ENCODE data around the gene KRIT1. TPM values are rescaled to one million over a fixed set of nuclear protein-coding genes. Genes with fewer than 3 reads are reported as not detected.
"Not testable (repeated sequence)": the region's sequence is repeated elsewhere in the genome, so short reads cannot be mapped to it uniquely, and the experiment has no call there.

Gene KRIT1
- total and polyA plus RNA-seq, 9 donors = 21.5 to 38.2 (median 27.4) TPM

DNA sequence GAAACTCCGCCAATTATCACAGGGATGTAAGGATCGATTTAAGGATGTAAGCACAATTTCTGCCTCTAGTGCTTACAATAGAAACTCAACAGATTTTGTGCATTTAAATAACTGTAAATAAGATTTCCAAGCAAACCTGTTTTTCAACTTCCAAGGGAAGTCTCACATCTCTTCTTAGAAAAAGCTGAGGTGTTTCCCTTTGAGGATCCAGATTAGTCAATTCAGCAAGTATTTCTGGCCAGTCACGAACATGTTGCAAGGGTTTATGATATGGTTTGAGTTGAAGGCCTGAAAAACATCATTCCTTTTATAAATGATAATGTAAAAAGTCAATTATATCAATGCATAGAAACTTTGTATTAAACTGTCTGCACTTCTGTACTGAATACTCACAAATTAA, 23.9 kb downstream of the KRIT1 start:
- H3K36me3 ChIP-seq (ENCODE audit: control insufficient read depth, insufficient read depth, low read length) = peaks cover 31% of the 10 kb centered on the region
- H3K27ac ChIP-seq (ENCODE audit: low read length) = no peak overlapping the region
- no peaks in the 10 kb centered on the region for H3K27me3 ChIP-seq (ENCODE audit: control insufficient read depth, insufficient read depth, low read length)
- DNase-seq = no peak
- no CpG with 5 or more reads among the region's 3 CpGs for WGBS (ENCODE audit: insufficient coverage)
- H3K9me3 ChIP-seq (replicated peaks; ENCODE audit: control insufficient read depth, low read depth, low read length) = no peaks in the 10 kb centered on the region
- H3K4me1 ChIP-seq (ENCODE audit: control insufficient read depth, insufficient read depth, low read length) = no peaks in the 10 kb centered on the region
- no peak overlapping the region for H3K4me3 ChIP-seq (ENCODE audit: low read length)

- WGBS (ENCODE audit: insufficient coverage) = no CpG with 5 or more reads among the region's 1 CpG
- Histone ChIP-seq H3K36me3 (ENCODE audit: control insufficient read depth, insufficient read depth, low read length) (peaks cover 28% of the 10 kb centered on the region), H3K4me3 (ENCODE audit: low read length) (no peak overlapping the region), H3K4me1 (ENCODE audit: control insufficient read depth, insufficient read depth, low read length) (no peaks in the 10 kb centered on the region), H3K27me3 (ENCODE audit: control insufficient read depth, insufficient read depth, low read length) (no peaks in the 10 kb centered on the region), H3K9me3 (replicated peaks; ENCODE audit: control insufficient read depth, low read depth, low read length) (peaks cover 2% of the 10 kb centered on the region), H3K27ac (ENCODE audit: low read length) (no peak overlapping the region)
- no peak for DNase-seq
Measured at GRCh38 chr7:92206672-92207071, 39.0 kb downstream of the KRIT1 start.

DNA sequence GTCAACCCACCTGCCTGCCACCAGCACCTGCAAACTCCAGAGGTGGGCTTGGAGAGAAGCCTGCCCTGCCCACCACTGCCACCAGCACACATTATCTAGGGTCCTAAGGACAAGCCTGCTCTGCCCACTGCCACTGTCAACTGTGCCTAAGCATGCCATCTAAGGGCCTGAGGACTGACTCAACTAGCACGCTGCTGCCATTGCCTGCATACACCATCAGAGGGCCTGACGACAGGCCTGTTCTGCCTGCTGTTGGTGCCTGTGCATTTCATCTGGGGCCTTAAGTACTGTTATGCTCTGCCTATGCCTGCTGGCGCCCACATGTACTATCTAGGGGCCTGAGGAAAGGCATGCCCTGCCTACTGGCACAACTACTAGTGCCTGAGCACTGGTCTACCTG, 39.7 kb downstream of the KRIT1 start:
- Histone ChIP-seq H3K4me1 (ENCODE audit: control insufficient read depth, insufficient read depth, low read length) (no peaks in the 10 kb centered on the region), H3K27ac (ENCODE audit: low read length) (no peak overlapping the region), H3K27me3 (ENCODE audit: control insufficient read depth, insufficient read depth, low read length) (no peaks in the 10 kb centered on the region), H3K36me3 (ENCODE audit: control insufficient read depth, insufficient read depth, low read length) (peaks cover 23% of the 10 kb centered on the region), H3K4me3 (ENCODE audit: low read length) (no peak overlapping the region), H3K9me3 (replicated peaks; ENCODE audit: control insufficient read depth, low read depth, low read length) (peaks cover 2% of the 10 kb centered on the region)
- WGBS (ENCODE audit: insufficient coverage) = 97% methylated on average over 3 of the region's 3 CpGs
- DNase-seq = no peak

DNA sequence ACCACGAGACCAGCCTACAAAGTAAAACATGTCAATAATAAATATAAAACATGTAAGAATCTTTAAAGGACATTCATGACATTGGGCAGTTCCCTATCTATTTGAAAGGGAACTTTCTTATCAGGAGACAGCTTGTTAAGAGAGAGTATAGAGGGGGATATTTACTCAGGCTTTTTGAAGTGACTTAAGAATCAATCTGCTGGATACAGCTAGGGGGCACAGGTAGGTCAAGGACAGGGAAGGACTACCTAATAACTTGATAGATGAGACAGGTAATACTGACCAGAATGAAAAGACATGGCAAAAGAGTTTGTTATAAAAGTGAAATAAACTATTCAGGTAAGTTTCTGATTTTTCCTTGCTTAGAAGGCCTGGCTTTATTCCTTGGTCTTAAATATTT, 44.9 kb downstream of the KRIT1 start:
- Histone ChIP-seq H3K27me3 (ENCODE audit: control insufficient read depth, insufficient read depth, low read length) (no peaks in the 10 kb centered on the region), H3K36me3 (ENCODE audit: control insufficient read depth, insufficient read depth, low read length) (peaks cover 23% of the 10 kb centered on the region), H3K4me3 (ENCODE audit: low read length) (no peak overlapping the region), H3K9me3 (replicated peaks; ENCODE audit: control insufficient read depth, low read depth, low read length) (no peaks in the 10 kb centered on the region), H3K4me1 (ENCODE audit: control insufficient read depth, insufficient read depth, low read length) (no peaks in the 10 kb centered on the region), H3K27ac (ENCODE audit: low read length) (no peak overlapping the region)
- WGBS (ENCODE audit: insufficient coverage) = no CpG with 5 or more reads among the region's 1 CpG
- no peak for DNase-seq

DNA sequence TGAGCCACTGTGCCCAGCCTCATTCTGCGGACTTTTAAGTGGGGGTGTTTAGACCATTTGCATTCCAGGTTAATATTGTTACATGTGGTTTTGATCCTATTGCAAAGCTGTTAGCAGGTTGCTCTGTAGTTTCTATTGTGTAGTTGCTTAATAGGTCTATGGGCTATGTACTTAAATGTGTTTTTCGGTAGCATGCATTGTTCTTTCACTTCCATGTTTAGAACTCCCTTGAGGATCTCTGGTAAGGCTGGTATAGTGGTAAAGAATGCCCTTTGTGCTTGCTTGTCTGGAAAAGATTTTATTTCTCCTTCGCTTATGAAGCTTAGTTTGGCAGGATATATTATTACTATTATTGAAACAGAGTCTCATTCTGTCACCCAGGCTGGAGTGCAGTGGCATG, 53.4 kb downstream of the KRIT1 start:
- Histone ChIP-seq H3K27ac (ENCODE audit: low read length) (no peak overlapping the region), H3K4me3 (ENCODE audit: low read length) (no peak overlapping the region), H3K36me3 (ENCODE audit: control insufficient read depth, insufficient read depth, low read length) (no peaks in the 10 kb centered on the region), H3K9me3 (replicated peaks; ENCODE audit: control insufficient read depth, low read depth, low read length) (peaks cover 26% of the 10 kb centered on the region), H3K4me1 (ENCODE audit: control insufficient read depth, insufficient read depth, low read length) (no peaks in the 10 kb centered on the region), H3K27me3 (ENCODE audit: control insufficient read depth, insufficient read depth, low read length) (no peaks in the 10 kb centered on the region)
- DNase-seq = no peak
- 100% methylated on average over 1 of the region's 3 CpGs for WGBS (ENCODE audit: insufficient coverage)

DNA sequence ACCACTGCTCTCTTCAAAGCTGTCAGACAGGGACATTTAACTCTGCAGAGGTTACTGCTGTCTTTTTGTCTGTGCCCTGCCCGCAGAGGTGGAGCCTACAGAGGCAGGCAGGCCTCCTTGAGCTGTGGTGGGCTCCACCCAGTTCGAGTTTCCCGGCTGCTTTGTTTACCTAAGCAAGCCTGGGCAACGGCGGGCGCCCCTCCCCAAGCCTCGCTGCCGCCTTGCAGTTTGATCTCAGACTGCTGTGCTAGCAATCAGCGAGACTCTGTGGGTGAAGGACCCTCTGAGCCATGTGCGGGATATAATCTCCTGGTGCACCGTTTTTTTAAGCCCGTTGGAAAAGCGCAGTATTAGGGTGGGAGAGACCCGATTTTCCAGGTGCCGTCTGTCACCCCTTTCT, 56.5 kb downstream of the KRIT1 start:
- H3K27me3 ChIP-seq (ENCODE audit: control insufficient read depth, insufficient read depth, low read length); DNase-seq; H3K4me1 ChIP-seq (ENCODE audit: control insufficient read depth, insufficient read depth, low read length); H3K36me3 ChIP-seq (ENCODE audit: control insufficient read depth, insufficient read depth, low read length); H3K4me3 ChIP-seq (ENCODE audit: low read length); H3K27ac ChIP-seq (ENCODE audit: low read length): not testable (repeated sequence)
- peaks cover 26% of the 10 kb centered on the region for H3K9me3 ChIP-seq (replicated peaks; ENCODE audit: control insufficient read depth, low read depth, low read length)
- 98% methylated on average over 8 of the region's 15 CpGs for WGBS (ENCODE audit: insufficient coverage)

- not testable (repeated sequence) for H3K27ac ChIP-seq (ENCODE audit: low read length); H3K4me3 ChIP-seq (ENCODE audit: low read length); H3K36me3 ChIP-seq (ENCODE audit: control insufficient read depth, insufficient read depth, low read length); H3K27me3 ChIP-seq (ENCODE audit: control insufficient read depth, insufficient read depth, low read length); DNase-seq; H3K4me1 ChIP-seq (ENCODE audit: control insufficient read depth, insufficient read depth, low read length); H3K9me3 ChIP-seq (replicated peaks; ENCODE audit: control insufficient read depth, low read depth, low read length)
- WGBS (ENCODE audit: insufficient coverage) = no CpG with 5 or more reads among the region's 1 CpG
Measured at GRCh38 chr7:92184294-92184693, 61.4 kb downstream of the KRIT1 start.

- Histone ChIP-seq H3K9me3 (replicated peaks; ENCODE audit: control insufficient read depth, low read depth, low read length) (no peaks in the 10 kb centered on the region), H3K27ac (ENCODE audit: low read length) (peak within 1 kb of the TSS; percentile 90), H3K4me3 (ENCODE audit: low read length) (peak within 1 kb of the TSS; percentile 74), H3K27me3 (ENCODE audit: control insufficient read depth, insufficient read depth, low read length) (no peaks in the 10 kb centered on the region), H3K36me3 (ENCODE audit: control insufficient read depth, insufficient read depth, low read length) (no peaks in the 10 kb centered on the region), H3K4me1 (ENCODE audit: control insufficient read depth, insufficient read depth, low read length) (peaks cover 5% of the 10 kb centered on the region)
- peak; percentile 86 for DNase-seq
- WGBS (ENCODE audit: insufficient coverage) = 2% methylated on average over 43 of the region's 60 CpGs
Measured at GRCh38 chr7:92178928-92179924, 66.5 kb downstream of the KRIT1 start, which contains the start of gene LRRD1. Gene LRRD1, minus strand, starts transcription at chr7:92179142. Its CDS starts 13,940 bp downstream, at chr7:92165202.

- H3K4me1 ChIP-seq (ENCODE audit: control insufficient read depth, insufficient read depth, low read length) = peaks cover 5% of the 10 kb centered on the region
- no peaks in the 10 kb centered on the region for H3K9me3 ChIP-seq (replicated peaks; ENCODE audit: control insufficient read depth, low read depth, low read length)
- H3K27ac ChIP-seq (ENCODE audit: low read length) = peak overlapping the region; percentile 31
- H3K27me3 ChIP-seq (ENCODE audit: control insufficient read depth, insufficient read depth, low read length) = no peaks in the 10 kb centered on the region
- no peaks in the 10 kb centered on the region for H3K36me3 ChIP-seq (ENCODE audit: control insufficient read depth, insufficient read depth, low read length)
- H3K4me3 ChIP-seq (ENCODE audit: low read length) = no peak overlapping the region
- DNase-seq = peak; percentile 53
Measured at GRCh38 chr7:92177362-92177761, 68.4 kb downstream of the KRIT1 start.

DNA sequence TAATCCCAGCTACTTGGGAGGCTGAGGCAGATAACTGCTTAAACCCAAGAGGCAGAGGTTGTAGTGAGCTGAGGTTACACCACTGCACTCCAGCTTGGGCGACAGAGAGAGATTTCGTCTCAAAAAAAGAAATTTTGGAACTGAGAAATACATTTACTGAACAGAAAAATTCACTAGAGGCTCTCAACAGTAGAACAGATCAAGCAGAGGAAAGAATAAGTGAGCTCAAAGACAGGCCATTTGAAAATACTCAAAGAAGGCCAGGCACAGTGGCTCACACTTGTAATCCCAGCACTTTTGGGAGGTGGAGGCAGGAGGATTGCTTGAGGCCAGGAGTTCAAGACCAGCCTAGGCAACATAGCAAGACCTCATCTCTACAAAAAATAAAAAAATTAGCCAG, 76.2 kb downstream of the KRIT1 start:
- WGBS (ENCODE audit: insufficient coverage) = 90% methylated on average over 2 of the region's 2 CpGs
- not testable (repeated sequence) for H3K27ac ChIP-seq (ENCODE audit: low read length); DNase-seq; H3K9me3 ChIP-seq (replicated peaks; ENCODE audit: control insufficient read depth, low read depth, low read length); H3K4me3 ChIP-seq (ENCODE audit: low read length); H3K27me3 ChIP-seq (ENCODE audit: control insufficient read depth, insufficient read depth, low read length); H3K4me1 ChIP-seq (ENCODE audit: control insufficient read depth, insufficient read depth, low read length); H3K36me3 ChIP-seq (ENCODE audit: control insufficient read depth, insufficient read depth, low read length)
